ENCODE data around the gene SLC2A9.

DNA sequence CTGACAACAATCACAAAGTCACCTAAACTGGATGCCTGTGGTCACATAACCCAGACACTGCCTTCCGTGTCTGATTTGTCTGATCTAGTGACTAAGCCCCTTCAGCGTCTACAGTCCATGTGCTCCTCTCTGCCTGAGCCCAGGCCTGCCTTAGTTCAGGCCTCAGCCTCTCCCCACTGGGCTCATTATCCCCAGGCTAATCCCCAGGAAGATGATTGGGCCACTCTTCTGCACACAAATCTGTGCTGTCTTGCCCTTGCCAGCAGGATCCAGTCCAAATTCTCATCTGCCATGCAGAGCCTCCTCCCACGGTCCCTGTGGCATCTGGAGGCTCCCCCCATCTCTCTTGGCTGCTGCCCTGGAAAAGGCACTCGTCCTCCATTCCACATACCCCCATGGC lies 96.5 kb downstream of the SLC2A9 start:
- no peak for TF ChIP-seq CEBPB (IDR thresholded peaks at IDR 0.05; ENCODE audit: low read depth, low read length)
- TF ChIP-seq, protein P1, sequence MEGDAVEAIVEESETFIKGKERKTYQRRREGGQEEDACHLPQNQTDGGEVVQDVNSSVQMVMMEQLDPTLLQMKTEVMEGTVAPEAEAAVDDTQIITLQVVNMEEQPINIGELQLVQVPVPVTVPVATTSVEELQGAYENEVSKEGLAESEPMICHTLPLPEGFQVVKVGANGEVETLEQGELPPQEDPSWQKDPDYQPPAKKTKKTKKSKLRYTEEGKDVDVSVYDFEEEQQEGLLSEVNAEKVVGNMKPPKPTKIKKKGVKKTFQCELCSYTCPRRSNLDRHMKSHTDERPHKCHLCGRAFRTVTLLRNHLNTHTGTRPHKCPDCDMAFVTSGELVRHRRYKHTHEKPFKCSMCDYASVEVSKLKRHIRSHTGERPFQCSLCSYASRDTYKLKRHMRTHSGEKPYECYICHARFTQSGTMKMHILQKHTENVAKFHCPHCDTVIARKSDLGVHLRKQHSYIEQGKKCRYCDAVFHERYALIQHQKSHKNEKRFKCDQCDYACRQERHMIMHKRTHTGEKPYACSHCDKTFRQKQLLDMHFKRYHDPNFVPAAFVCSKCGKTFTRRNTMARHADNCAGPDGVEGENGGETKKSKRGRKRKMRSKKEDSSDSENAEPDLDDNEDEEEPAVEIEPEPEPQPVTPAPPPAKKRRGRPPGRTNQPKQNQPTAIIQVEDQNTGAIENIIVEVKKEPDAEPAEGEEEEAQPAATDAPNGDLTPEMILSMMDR (conservative IDR thresholded peaks at IDR 0.05; ENCODE audit: low read depth, low read length) = no peak
